PC-9 (cell line): ENCODE measurements around the gene STOML1. TPM values are rescaled to one million over a fixed set of nuclear protein-coding genes. Genes with fewer than 3 reads are reported as not detected.

Experiments
- BruUV-seq: library from RNA; stranded (reverse); fragments of 400-500 nt; replicated peaks from 2 replicates; lab custom pipeline; 2021; lab: Mats Ljungman, UMichigan
- CTCF ChIA-PET: fragments of 300-600 bp; sonication (Branson Sonifier 250); formaldehyde crosslinking; loops from one replicate; lab custom pipeline; 2022; ENCODE audit warnings: antibody characterized with exemption; lab: Charles Lee
- POLR2A ChIA-PET: fragments of 300-600 bp; sonication (Branson Sonifier 250); formaldehyde crosslinking; loops from one replicate; lab custom pipeline; 2022; ENCODE audit warnings: antibody characterized with exemption; ENCODE audit not compliant: unreplicated experiment; lab: Charles Lee
- DNase-seq, 2 experiments: peaks; one replicate each; pipeline versions ENCODE4 v3.0.0 to v3.0.0-alpha.2; 2015 to 2022; ENCODE audit warnings: mixed read lengths in 1 of 2
- H2AFZ ChIP-seq: fragments of 200-600 bp; sonication (generic); 2 replicates; pipeline ENCODE4 v1.8.1; 2017; ENCODE audit warnings: antibody characterized with exemption
- H3F3A ChIP-seq: fragments of 200-600 bp; sonication (generic); 2 replicates; pipeline ENCODE4 v1.8.1; 2017; ENCODE audit warnings: antibody characterized with exemption, mild to moderate bottlenecking, low read depth; ENCODE audit not compliant: insufficient read depth
- H3K27ac ChIP-seq: fragments of 200-600 bp; sonication (generic); 2 replicates; pipeline ENCODE4 v1.6.1; 2016; ENCODE audit warnings: mixed run types
- H3K27me3 ChIP-seq: fragments of 200-600 bp; sonication (generic); 2 replicates; pipeline ENCODE4 v1.6.1; 2016; ENCODE audit warnings: low read depth, mixed run types; ENCODE audit not compliant: insufficient read depth
- H3K36me3 ChIP-seq: fragments of 200-600 bp; sonication (generic); 2 replicates; pipeline ENCODE4 v1.6.1; 2016; ENCODE audit warnings: low read depth, mixed run types
- H3K4me1 ChIP-seq: fragments of 200-600 bp; sonication (generic); replicated peaks from 2 replicates; pipeline ENCODE4 v1.6.1; 2016; ENCODE audit warnings: mixed run types; ENCODE audit not compliant: insufficient read depth
- H3K4me2 ChIP-seq: fragments of 200-600 bp; sonication (generic); 2 replicates; pipeline ENCODE4 v1.6.1; 2017; ENCODE audit warnings: mixed run types
- H3K4me3 ChIP-seq: fragments of 200-600 bp; sonication (generic); 2 replicates; pipeline ENCODE4 v1.6.1; 2016; ENCODE audit warnings: mixed run types
- H3K79me2 ChIP-seq: fragments of 200-600 bp; sonication (generic); 2 replicates; pipeline ENCODE4 v1.6.1; 2017; ENCODE audit warnings: low read depth, mixed run types
- H3K9me2 ChIP-seq: fragments of 200-600 bp; sonication (generic); 2 replicates; pipeline ENCODE4 v1.8.1; 2017; ENCODE audit warnings: mild to moderate bottlenecking; ENCODE audit not compliant: insufficient read depth
- H3K9me3 ChIP-seq: fragments of 200-600 bp; sonication (generic); 2 replicates; pipeline ENCODE4 v1.8.1; 2016; ENCODE audit warnings: low read depth; ENCODE audit not compliant: insufficient read depth
- H4K20me1 ChIP-seq: fragments of 200-600 bp; sonication (generic); 2 replicates; pipeline ENCODE4 v1.8.1; 2017; ENCODE audit not compliant: insufficient read depth
- CTCF ChIP-seq: fragments of 200-600 bp; sonication (generic); conservative IDR thresholded peaks from 2 replicates; pipeline ENCODE4 v1.6.1; 2017; ENCODE audit warnings: mixed run types, antibody characterized with exemption, mild to moderate bottlenecking, moderate library complexity
- EZH2 ChIP-seq: fragments of 200-600 bp; sonication (generic); IDR thresholded peaks from 2 replicates; pipeline ENCODE4 v1.8.0; 2017; ENCODE audit warnings: antibody characterized with exemption, low read depth
- intact Hi-C: fragments of 100-400 bp; cut with micrococcal nuclease; formaldehyde crosslinking; loops from one replicate; pipeline ENCODE4 v1.10.0; 2022; ENCODE audit not compliant: unreplicated experiment
- total RNA-seq: library from RNA; stranded (reverse); gene quantifications from 2 replicates; pipeline ENCODE4 v1.2.3, GENCODE V29; 2021

STOML1 gene
- total RNA-seq, 1 experiment from 2014 or later = 6.1 TPM

GRCh38 chr15:74007820-74008371 is 15.8 kb upstream of the STOML1 start:
- Histone ChIP-seq H3K79me2 (peaks cover 10% of the 10 kb centered on the region; the same call in 1 of the 2 replicates), H3K27ac (no peak overlapping the region), H3K4me3 (no peak overlapping the region), H4K20me1 (no peaks in the 10 kb centered on the region), H3K4me1 (peaks cover 8% of the 10 kb centered on the region; the same call in 1 of the 2 replicates), H3K4me2 (no peak overlapping the region), H3K9me3 (no peaks in the 10 kb centered on the region), H3K27me3 (no peaks in the 10 kb centered on the region), H3K9me2 (no peaks in the 10 kb centered on the region), H3F3A (0 out of 2 replicates have a peak, but pooled peaks cover 5% of the 10 kb centered on the region), H3K36me3 (peaks cover 9% of the 10 kb centered on the region; the same call in 1 of the 2 replicates), H2AFZ (no peak overlapping the region)
- no peak for DNase-seq
- no TSS peak for BruUV-seq
- CTCF ChIA-PET = no interaction called here
- intact Hi-C loops = no loop called here
- TF ChIP-seq CTCF (no peak), EZH2 (no peak)
- POLR2A ChIA-PET = no interaction called here

- H3K27ac ChIP-seq = no peak overlapping the region
- ChIA-PET POLR2A (interaction anchor here (0.7 kb wide), 1 partner anchor 11 kb away, joined by 12 read pairs; no protein-coding TSS in a partner anchor), CTCF (interaction anchor here (0.6 kb wide), 1 partner anchor 315 kb away, joined by 3 read pairs; no protein-coding TSS in a partner anchor)
- no peaks in the 10 kb centered on the region for H3K9me2 ChIP-seq
- no peaks in the 10 kb centered on the region for H4K20me1 ChIP-seq
- no peak overlapping the region for H3K4me2 ChIP-seq
- H3K36me3 ChIP-seq = peaks cover 9% of the 10 kb centered on the region; the same call in 1 of the 2 replicates
- DNase-seq = no peak
- intact Hi-C loops = no loop called here
- peaks cover 10% of the 10 kb centered on the region; the same call in 1 of the 2 replicates for H3K79me2 ChIP-seq
- no peak for TF ChIP-seq CTCF
- TF ChIP-seq EZH2 = no peak
- H3K9me3 ChIP-seq = no peaks in the 10 kb centered on the region
- no TSS peak for BruUV-seq
- H3K4me3 ChIP-seq = no peak overlapping the region
- 0 out of 2 replicates have a peak, but pooled peaks cover 5% of the 10 kb centered on the region for H3F3A ChIP-seq
- H2AFZ ChIP-seq = no peak overlapping the region
- peaks cover 8% of the 10 kb centered on the region; the same call in 1 of the 2 replicates for H3K4me1 ChIP-seq
- no peaks in the 10 kb centered on the region for H3K27me3 ChIP-seq
These were observed 14.9 kb upstream of the STOML1 start for GRCh38 chr15:74006774-74007639.

GRCh38 chr15:73997986-73998385 is 5.9 kb upstream of the STOML1 start:
- intact Hi-C loops = no loop called here
- H3K9me2 ChIP-seq = no peaks in the 10 kb centered on the region
- peaks cover 21% of the 10 kb centered on the region for H3K4me1 ChIP-seq
- 0 out of 2 replicates have a peak, but pooled peaks cover under 1% of the 10 kb centered on the region for H3K36me3 ChIP-seq
- TF ChIP-seq CTCF = no peak
- no peak for TF ChIP-seq EZH2
- no peak overlapping the region for H3K4me2 ChIP-seq
- H2AFZ ChIP-seq = no peak overlapping the region
- no peaks in the 10 kb centered on the region for H3K9me3 ChIP-seq
- no peak for DNase-seq
- no peak overlapping the region for H3K4me3 ChIP-seq
- POLR2A ChIA-PET = no interaction called here
- H4K20me1 ChIP-seq = no peaks in the 10 kb centered on the region
- peaks cover 34% of the 10 kb centered on the region for H3K79me2 ChIP-seq
- no TSS peak for BruUV-seq
- no peaks in the 10 kb centered on the region for H3K27me3 ChIP-seq
- no peak overlapping the region for H3K27ac ChIP-seq
- H3F3A ChIP-seq = peaks cover 7% of the 10 kb centered on the region
- CTCF ChIA-PET = no interaction called here
